HG03064 (cell line): Measurements from ENCODE around the gene INSYN1.
"Not testable (repeated sequence)": the region's sequence is repeated elsewhere in the genome, so short reads cannot be mapped to it uniquely, and the experiment has no call there.

Experiments
- ATAC-seq: cut with Tn5 transposase; IDR thresholded peaks from one replicate; pipeline ENCODE4 v1.9.1; 2021; ENCODE audit warnings: low read depth; ENCODE audit not compliant: unreplicated experiment

Gene INSYN1

DNA sequence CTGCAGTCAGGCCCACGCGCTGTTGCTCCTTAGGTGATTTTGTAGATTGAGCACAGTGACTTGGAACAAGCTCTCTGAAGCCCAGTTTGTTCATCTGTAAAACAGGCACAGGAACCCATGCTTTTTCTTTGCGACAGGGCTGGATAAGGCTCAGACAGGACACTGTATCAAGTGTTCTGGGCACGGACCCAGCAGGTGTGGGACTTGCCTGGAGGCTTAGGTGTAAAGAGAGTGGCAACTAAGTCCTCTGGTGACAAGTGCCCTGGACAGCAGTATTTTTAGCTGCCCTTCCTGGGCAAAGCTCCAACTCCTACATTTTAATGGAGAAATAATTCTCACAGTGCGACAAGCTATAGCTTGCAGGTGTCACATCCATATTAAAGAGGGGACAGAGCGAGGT lies 36.7 kb downstream of the INSYN1 start:
- no peak for ATAC-seq

DNA sequence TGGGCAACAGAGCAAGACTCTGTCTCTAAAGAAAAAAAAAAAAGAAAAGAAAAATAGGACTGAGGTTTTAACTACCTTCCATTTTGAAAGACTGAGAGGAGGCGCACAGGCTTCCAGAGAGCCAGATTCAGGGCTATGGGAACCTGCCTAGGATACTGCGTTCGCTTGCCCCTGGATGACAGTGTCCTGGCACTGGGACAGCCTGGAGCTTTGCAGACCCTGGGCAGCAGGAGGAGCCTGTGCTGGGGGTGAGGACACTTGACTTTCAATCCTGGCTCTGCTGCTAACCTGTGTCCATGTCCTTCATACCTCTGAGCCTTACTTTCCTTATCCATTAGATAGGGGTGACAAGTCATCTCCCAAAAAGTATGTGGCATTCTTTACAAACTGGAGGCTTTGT lies 37.7 kb downstream of the INSYN1 start:
- no peak for ATAC-seq

DNA sequence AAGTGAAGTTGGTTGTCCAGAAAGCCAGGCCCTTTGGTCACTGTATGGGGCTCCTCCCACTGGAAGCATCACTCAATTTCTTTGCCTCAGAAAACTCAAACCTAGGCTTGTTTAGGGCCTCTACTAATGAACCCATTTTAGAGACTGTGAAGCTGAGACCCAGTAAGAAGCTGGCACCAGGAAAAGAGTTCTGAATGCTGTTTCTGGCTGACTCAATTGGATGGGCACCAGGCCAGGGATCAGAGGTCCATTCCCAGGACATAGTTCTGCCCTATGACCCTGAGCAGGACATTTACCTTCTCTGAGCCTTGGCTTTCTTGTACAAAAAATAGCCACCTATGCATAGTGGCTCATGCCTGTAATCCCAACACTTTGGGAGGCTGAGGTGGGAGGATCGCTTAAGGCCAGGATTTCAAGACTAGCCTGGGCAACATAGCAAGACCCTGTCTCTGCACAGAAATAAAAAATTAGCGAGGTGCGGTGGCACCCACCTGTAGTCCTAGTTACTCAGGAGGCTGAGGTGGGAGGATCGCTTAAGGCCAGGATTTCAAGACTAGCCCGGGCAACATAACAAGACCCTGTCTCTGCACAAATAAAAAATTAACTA lies 38.4 kb downstream of the INSYN1 start:
- no peak for ATAC-seq

DNA sequence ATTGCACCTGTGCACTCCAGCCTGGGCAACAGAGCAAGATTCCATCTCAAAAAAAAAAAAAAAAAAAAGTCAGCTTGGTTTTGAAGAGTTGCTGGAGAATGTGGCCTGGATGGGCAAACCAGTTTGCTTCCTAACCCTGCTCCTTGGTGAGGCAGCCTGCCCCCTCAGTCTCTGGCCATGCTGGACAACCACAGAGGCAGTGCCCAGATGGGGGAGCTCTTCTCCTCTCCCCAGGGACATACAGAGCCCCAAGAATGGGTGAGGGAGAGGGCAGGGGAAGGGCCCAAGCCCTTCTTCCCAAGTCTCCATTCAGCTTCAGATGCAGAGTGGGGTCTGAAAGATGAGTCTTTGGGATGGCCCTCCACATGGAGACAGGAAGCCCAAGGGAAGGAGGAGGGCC lies 41.0 kb downstream of the INSYN1 start:
- ATAC-seq = no peak

DNA sequence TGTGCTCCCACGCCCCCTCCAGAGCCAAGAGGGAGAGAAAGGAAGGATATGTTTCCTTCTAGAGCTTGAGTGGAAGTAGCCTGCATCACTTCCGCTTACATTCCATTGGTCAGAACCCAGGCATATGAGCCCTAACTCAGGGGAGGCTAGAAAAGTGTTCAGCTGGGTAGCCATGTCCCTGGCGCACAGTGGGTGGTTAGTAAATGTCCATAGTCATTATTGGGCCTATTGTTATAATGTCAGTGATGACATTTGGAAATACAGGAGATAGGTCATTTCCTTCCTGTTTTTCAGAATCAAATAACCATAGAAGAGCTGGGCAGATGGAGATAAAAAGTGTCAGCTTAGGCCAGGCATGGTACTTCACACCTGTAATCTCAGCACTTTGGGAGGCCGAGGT lies 41.6 kb downstream of the INSYN1 start:
- no peak for ATAC-seq

DNA sequence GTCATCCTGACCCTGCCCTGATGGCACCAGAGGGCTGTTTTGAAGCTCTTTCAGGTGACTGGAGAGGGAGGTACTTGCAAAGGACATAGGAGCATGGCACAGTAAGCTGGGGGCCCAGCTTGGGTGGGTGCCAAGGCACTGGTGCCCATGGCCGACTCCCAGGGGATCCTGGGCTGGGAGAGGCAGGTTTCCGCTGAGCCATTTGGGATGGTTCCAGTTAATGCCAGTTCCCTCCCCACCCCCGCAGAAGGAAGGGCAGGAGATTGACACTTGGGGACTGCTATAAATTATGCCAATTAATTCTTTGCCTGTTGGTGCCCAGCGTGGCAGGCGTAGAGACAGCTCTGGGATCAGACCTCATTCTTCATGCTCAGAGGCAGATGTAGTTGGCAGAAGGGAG lies 42.8 kb downstream of the INSYN1 start:
- ATAC-seq = no peak

DNA sequence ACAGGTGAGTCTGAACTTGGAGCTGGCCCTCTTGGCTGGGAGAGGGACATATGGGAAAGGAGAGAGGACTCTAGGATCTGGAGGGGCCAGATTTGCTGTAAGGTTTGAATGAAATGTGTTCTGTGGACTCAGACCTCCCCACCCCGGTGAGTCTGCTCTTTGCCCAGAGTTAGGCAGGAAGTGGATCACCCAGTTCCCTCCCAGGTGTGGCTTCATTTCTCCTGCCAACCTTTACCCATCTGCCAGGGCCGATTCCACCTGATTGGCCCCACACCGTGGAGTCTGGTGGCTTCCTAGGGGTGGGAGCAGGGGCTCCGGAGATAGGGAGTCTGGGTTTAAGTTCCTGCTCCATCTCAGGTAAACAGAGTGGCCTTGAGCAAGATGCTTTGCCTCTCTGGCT lies 43.5 kb downstream of the INSYN1 start:
- no peak for ATAC-seq

DNA sequence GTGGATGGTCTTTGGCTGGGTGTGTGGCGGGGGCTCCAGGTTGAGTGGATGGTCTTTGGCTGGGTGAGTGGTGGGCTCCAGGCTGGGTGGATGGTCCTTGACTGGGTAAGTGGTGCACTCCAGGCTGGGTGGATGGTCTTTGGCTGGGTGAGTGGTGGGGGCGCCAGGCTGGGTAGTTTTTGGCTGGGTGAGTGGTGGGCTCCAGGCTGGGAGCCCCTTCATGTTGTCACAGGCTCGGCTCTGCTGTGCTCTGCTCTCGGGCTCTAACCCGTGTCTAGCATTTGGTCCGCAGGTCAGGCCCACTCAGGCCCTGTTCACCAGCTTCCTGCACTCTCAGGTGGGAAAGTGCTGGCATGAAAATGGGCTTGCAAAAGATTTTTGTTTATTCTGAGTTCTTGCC lies 43.9 kb downstream of the INSYN1 start:
- no peak for ATAC-seq

DNA sequence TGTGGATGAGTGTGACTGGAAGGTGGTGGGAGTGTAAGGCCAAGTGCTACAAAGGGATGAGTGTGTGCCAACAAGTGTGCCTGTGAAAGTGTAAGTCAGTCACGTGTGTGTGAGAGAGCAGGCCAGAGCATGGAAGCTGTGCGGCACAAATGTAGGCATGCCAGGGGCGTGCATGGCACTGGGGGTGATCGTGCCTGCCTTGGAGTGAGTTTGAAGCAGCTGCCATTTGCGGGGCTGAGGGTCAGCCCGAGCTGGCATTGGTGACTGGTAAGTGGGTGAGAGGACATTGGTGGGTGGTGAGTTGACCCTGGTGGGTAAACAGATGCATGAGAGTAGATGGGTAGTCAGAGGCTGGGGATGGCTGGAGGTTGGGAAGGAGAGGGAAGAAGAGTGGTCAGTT lies 44.5 kb downstream of the INSYN1 start:
- ATAC-seq = no peak

DNA sequence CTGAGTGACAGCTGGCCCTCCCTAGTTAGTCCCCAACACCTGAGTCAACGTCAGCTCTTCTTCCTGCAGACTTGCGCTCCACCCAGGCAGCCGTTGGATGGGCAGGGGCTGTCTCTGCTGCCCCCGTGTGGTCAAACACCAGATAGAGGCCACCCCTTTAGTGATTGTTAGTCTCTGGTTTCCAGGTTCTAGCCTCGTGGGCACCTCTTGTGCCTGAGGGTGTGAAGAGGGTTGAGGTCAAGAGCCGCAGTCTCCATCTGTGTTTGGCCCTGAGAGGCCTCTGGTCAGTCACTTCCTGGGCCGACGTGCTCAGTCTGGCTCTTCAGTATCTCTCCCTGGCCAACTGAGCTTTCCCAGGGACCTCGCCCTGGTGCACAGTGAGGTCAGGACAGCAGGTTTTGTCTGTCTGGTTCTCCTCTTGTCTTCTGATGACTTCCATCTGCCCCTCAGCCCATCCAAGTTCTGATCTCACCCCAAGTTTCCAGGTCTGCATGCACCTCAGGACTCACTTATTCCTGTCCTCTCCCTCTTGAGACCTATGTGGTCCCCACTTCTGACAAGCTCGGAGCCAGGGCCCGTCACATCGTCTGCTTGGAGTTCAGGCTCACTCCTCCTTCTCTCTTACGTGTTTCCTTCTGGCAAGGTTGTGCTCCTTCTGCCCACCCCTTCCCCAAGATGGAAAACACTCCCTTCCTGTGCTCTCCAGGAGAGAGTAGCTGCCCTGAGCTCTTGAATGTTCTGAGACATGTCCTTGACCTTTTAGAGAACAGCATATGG lies 48.1 kb downstream of the INSYN1 start:
- ATAC-seq = no peak

DNA sequence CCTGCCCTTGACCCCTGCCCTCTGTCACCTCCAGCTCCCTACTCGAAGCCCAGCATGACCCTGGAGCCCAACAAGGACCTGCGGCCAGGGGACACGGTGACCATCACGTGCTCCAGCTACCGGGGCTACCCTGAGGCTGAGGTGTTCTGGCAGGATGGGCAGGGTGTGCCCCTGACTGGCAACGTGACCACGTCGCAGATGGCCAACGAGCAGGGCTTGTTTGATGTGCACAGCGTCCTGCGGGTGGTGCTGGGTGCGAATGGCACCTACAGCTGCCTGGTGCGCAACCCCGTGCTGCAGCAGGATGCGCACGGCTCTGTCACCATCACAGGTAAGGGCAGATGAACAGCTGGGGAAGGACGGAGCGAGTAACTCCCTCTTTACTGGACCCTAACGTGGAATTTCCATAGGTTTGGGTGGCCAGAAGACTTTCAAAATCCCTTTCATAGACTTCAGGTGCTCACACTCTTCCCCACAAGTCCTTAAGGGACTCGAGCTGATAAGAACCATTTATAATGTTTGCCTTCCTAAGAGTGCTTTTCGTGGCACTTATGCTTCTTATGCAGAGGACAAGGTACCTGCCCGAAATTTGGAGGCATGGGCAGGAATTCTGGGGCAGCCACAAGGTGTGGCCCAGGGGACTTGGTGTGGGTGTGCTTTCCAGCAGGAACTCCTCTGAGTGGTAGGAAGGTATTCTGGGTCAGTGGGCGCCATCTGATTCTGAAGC lies 48.8 kb downstream of the INSYN1 start:
- not testable (repeated sequence) for ATAC-seq

DNA sequence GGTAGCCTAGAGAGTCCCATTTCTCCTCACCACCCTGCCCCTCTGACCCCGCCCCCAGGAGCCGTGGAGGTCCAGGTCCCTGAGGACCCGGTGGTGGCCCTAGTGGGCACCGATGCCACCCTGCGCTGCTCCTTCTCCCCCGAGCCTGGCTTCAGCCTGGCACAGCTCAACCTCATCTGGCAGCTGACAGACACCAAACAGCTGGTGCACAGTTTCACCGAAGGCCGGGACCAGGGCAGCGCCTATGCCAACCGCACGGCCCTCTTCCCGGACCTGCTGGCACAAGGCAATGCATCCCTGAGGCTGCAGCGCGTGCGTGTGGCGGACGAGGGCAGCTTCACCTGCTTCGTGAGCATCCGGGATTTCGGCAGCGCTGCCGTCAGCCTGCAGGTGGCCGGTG lies 49.5 kb downstream of the INSYN1 start:
- ATAC-seq = not testable (repeated sequence)

DNA sequence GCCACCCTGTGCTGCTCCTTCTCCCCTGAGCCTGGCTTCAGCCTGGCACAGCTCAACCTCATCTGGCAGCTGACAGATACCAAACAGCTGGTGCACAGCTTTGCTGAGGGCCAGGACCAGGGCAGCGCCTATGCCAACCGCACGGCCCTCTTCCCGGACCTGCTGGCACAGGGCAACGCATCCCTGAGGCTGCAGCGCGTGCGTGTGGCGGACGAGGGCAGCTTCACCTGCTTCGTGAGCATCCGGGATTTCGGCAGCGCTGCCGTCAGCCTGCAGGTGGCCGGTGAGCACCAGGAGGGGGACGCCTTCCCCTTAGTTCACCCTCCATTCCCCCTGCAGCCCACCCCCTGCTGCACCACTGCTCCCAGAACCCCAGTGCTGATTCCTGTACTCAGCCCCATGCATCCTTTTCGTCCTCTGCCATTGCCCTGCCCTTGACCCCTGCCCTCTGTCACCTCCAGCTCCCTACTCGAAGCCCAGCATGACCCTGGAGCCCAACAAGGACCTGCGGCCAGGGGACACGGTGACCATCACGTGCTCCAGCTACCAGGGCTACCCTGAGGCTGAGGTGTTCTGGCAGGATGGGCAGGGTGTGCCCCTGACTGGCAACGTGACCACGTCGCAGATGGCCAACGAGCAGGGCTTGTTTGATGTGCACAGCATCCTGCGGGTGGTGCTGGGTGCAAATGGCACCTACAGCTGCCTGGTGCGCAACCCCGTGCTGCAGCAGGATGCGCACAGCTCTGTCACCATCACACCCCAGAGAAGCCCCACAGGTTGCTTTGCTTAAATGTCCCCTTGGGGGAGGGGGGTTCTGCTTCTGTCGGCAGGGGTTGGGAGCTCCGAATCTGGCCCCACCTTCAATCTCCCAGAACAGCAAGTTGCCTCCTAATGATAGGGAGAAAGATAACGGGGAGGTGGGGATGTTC lies 50.6 kb downstream of the INSYN1 start:
- ATAC-seq = not testable (repeated sequence)

DNA sequence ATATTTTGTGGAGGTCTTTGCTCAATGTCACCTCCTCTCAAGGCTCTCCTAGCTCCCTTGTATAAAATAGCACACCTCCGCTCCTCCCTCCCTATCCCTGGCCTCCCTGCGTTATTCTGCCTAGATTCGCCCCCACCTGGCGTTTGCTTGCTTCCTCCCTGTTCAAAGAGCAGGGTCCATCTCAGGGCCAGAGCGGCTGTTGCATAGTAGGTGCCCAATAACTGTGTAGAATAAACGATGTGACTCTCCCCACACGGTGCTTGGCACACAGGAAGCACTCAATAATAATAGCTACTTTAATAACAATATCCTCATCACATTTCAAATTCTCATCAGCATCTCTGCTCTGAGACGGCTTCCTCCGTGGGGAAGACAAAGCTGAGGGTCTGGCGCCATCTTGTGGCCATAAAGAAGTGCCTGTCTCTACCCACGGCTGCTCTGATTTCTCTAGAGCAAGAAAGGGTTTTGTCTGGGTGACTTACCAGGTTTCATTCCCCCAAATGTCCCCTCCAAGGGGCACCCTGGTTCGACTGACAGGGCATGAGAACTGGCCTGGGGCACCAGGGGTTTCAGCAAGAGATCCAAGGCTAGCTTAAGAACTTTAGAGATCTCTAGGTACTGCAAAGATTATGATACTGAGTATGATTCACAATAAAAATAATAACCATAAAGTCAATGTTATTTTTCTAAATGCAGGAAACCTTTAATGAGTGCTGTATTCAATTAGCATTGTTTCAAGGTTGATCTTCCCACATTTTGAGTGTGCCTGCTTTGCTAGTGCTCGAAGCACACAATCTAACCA lies 52.9 kb downstream of the INSYN1 start:
- ATAC-seq = no peak

DNA sequence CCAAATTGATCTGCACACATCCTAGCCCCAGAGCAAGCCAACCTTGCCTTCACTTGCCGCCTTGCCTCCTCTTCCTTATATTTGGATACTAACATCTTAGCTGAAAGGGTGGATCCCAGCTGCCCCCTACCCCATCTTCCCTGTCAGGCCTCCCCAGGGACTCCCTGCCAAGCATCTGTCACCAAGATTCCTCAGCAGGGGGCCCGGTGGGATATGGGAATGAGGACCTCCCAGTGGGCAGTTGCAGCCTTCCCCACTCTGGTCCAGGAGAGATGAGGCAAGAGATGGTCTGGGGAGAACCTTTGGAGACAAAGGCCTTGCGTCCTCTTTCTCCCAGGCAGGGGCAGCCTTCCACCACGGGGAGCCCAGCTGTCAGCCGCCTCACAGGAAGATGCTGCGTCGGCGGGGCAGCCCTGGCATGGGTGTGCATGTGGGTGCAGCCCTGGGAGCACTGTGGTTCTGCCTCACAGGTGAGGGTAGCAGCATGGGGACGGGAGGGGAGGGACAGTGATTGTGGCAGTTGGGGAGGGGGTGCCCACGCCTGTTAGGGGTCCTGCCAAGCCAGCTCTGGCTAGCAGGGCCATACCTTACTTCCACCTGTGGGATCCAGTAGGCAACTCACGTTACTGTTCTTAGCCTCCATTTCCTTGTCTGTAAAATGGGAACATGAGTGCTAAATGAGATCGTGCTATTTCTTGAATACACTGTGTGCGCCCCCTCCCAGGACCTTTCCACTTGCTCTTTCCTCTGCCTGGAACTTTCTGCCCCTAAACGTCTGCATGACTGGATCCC lies 53.7 kb downstream of the INSYN1 start:
- no peak for ATAC-seq

DNA sequence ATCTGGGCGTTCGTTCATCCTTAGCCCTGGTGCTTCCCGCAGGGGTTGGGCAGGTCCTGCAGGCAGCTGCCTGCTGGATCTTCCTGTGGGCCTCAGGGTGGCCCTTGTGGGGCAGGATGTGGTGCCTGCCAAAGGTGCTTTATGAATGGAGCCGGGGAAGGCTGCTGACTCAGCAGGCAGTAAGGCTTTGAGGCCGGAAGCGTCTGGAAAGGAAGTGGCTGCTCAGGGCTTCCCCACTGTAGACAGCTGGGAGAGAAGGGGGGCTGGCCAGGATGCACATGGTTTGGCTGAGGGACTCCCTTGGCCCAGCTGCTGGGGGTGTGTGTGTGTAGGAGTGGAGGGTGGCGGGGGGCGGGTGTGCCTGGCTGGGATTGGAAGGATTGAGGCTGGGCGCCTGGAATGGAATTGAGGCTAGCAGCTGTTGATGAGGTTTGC lies 56.1 kb downstream of the INSYN1 start:
- peak; percentile 85 for ATAC-seq

DNA sequence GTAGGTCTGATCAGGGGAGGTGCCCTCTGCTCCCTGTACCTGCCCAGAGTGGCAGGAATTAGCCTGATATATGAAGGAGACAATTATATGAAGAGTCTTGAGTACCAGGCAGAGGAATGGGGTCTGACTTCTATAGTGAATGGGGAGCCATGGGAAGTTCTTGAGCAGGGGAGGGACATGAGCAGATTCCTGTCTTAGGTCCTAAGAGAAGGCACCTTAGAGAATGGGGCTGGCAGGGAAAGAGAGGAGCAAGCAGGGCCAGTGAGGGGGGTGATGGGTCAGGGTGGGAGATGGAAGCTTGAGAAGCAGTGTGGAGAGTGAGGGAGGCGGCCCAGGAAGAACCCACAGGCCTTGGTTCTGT lies 56.5 kb downstream of the INSYN1 start:
- ATAC-seq = no peak

DNA sequence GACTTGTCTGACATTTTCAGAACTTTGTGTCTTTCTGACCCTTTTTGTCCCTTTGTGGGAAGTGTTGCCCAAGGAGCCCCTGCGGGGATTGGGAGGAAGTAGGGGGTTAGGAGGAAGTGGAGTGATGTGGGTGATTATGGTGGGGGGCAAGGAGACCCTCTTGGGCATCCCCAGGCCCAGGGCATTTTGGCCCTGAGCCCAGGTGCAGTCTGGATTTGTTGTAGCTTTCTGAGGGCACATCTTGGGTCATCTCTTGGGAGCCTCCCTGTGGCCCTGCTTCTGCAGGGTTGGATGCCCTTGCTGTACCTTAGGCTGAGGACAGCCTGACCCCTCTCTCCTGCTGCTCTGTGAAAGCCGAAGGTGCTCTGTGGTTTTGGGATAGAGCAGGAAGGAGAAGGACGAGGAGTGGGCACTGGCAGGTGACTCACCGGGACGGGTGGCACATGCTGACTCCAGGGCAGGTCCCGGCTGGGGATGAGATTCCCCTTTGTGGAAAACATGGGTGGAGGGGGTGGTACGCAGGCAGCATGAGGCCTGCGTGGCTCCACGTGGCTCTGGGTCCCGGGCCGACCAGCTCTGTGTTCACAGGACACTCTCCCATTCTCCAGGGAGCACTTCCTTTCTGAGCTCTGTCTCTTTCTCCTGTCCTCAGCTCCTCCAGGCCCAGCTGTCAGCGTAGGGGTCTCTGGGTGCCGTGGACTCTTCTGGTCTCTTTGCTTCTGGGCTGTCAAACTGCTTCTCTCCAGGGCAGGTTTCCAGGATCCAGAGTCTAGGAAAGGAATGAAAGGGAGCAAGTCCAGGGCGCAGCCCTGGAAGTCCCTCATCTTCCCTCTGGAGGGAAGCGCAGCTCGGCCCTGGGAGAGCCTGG lies 57.1 kb downstream of the INSYN1 start:
- no peak for ATAC-seq
